ENCODE data around the gene CLTA.

The CLTA gene

GRCh38 chr9:36258208-36258995, 67.7 kb downstream of the CLTA start, which contains the start of gene GNE (continued):
- TF ChIP-seq ZNF112 (tag by site-specific recombination; IDR thresholded peaks at IDR 0.05) (no peak), ZNF624 (tag by site-specific recombination; IDR thresholded peaks at IDR 0.05) (no peak), ZSCAN23 (tag by site-specific recombination; IDR thresholded peaks at IDR 0.05) (no peak), GLI2 (tag by site-specific recombination; IDR thresholded peaks at IDR 0.05; ENCODE audit: borderline replicate concordance, low read depth) (no peak), ZNF449 (tag by site-specific recombination; IDR thresholded peaks at IDR 0.05) (no peak), GFI1B (tag by site-specific recombination; IDR thresholded peaks at IDR 0.05) (no peak), KLF16 (tag by site-specific recombination; IDR thresholded peaks at IDR 0.05) (peak; percentile 99), HIC1 (tag by site-specific recombination; IDR thresholded peaks at IDR 0.05) (no peak), ZSCAN16 (tag by site-specific recombination; IDR thresholded peaks at IDR 0.05) (no peak), ZNF23 (tag by site-specific recombination; IDR thresholded peaks at IDR 0.05; ENCODE audit: borderline replicate concordance) (no peak), OVOL3 (tag by site-specific recombination; IDR thresholded peaks at IDR 0.05) (no peak), ZNF529 (tag by site-specific recombination; IDR thresholded peaks at IDR 0.05; ENCODE audit: insufficient replicate concordance) (no peak), PRDM6 (tag by site-specific recombination; IDR thresholded peaks at IDR 0.05) (no peak), ZNF76 (tag by site-specific recombination; IDR thresholded peaks at IDR 0.05; ENCODE audit: borderline replicate concordance, low read depth) (peak; percentile 80), ZNF26 (tag by site-specific recombination; IDR thresholded peaks at IDR 0.05) (no peak), WT1 (tag by site-specific recombination; IDR thresholded peaks at IDR 0.05) (no peak; the same call in 1 of the 2 replicates), ZEB2 (tag by site-specific recombination; IDR thresholded peaks at IDR 0.05) (peak; percentile 57; the same call in 1 of the 2 replicates), KLF10 (tag by site-specific recombination; IDR thresholded peaks at IDR 0.05) (peak; percentile 80), ZXDB (tag by site-specific recombination; IDR thresholded peaks at IDR 0.05) (peak; percentile 69; the same call in 1 of the 2 replicates), ZNF510 (tag by site-specific recombination; IDR thresholded peaks at IDR 0.05; ENCODE audit: insufficient replicate concordance) (no peak), ZNF785 (tag by site-specific recombination; IDR thresholded peaks at IDR 0.05) (peak; percentile 73; the same call in 1 of the 2 replicates), ZNF221 (tag by site-specific recombination; IDR thresholded peaks at IDR 0.05; ENCODE audit: borderline replicate concordance) (no peak), INSM2 (tag by site-specific recombination; IDR thresholded peaks at IDR 0.05) (peak; percentile 69; the same call in 1 of the 2 replicates), PRDM4 (tag by site-specific recombination; IDR thresholded peaks at IDR 0.05) (0 out of 2 replicates have a peak, but pooled peaks have one; percentile 13), ZNF19 (tag by site-specific recombination; IDR thresholded peaks at IDR 0.05; ENCODE audit: low read depth) (no peak), ZNF596 (tag by site-specific recombination; IDR thresholded peaks at IDR 0.05) (no peak), MEIS1 (CRISPR knock-in tag; IDR thresholded peaks at IDR 0.05; ENCODE audit: borderline replicate concordance) (no peak), HOXA7 (CRISPR knock-in tag; IDR thresholded peaks at IDR 0.05; ENCODE audit: borderline replicate concordance) (no peak; the same call in 1 of the 2 replicates)
